ENCODE results near the gene HCST. TPM values are rescaled to one million over a fixed set of nuclear protein-coding genes. Genes with fewer than 3 reads are reported as not detected.

Gene HCST
- total RNA-seq, 4 donors from 2014 or later, result 8.3 TPM; not detected in 3

DNA sequence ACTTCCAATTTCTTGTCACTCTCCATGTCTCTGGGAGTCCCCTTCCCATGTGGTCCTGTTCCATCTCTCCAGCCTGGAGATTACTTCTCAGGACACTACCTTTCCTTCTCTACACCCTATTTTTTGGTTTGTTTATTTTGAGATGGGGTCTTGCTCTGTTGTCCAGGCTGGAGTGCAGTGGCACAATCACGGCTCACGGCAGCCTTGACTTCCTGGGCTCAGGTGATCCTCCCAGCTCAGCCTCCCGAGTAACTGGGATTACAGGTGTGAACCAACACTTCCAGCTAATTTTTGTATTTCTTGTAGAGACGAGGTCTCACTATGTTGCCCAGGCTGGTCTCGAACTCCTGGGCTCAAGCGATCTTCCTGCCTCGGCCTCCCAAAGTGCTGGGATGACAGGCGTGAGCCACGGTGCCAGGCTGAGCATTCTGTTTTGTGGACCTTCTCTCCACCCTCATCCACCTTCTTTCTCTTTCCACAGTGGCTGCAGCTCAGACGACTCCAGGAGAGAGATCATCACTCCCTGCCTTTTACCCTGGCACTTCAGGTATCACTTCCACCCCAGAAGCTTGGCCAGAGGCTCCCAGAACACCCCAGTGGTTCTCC is 644 bp downstream of the HCST start:
- peak overlapping the region; percentile 11 for H3K27ac ChIP-seq
- H3K9me3 ChIP-seq, result no peaks in the 10 kb centered on the region
- peaks cover 44% of the 10 kb centered on the region for H3K4me1 ChIP-seq
- no peak for TF ChIP-seq POLR2AphosphoS5 (IDR thresholded peaks at IDR 0.05)
- TF ChIP-seq, protein P1, sequence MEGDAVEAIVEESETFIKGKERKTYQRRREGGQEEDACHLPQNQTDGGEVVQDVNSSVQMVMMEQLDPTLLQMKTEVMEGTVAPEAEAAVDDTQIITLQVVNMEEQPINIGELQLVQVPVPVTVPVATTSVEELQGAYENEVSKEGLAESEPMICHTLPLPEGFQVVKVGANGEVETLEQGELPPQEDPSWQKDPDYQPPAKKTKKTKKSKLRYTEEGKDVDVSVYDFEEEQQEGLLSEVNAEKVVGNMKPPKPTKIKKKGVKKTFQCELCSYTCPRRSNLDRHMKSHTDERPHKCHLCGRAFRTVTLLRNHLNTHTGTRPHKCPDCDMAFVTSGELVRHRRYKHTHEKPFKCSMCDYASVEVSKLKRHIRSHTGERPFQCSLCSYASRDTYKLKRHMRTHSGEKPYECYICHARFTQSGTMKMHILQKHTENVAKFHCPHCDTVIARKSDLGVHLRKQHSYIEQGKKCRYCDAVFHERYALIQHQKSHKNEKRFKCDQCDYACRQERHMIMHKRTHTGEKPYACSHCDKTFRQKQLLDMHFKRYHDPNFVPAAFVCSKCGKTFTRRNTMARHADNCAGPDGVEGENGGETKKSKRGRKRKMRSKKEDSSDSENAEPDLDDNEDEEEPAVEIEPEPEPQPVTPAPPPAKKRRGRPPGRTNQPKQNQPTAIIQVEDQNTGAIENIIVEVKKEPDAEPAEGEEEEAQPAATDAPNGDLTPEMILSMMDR (IDR thresholded peaks at IDR 0.05), result no peak
- no peak for TF ChIP-seq POLR2A (IDR thresholded peaks at IDR 0.05)
- no peak for TF ChIP-seq EP300 (IDR thresholded peaks at IDR 0.05)
- DNase-seq (ENCODE audit: low spot score in 2 of 2), result no peak
- peak overlapping the region; percentile 21 for H3K4me3 ChIP-seq
- no peaks in the 10 kb centered on the region for H3K27me3 ChIP-seq
- WGBS, result 57% methylated on average over 9 of the region's 10 CpGs
- H3K36me3 ChIP-seq, result no peaks in the 10 kb centered on the region

DNA sequence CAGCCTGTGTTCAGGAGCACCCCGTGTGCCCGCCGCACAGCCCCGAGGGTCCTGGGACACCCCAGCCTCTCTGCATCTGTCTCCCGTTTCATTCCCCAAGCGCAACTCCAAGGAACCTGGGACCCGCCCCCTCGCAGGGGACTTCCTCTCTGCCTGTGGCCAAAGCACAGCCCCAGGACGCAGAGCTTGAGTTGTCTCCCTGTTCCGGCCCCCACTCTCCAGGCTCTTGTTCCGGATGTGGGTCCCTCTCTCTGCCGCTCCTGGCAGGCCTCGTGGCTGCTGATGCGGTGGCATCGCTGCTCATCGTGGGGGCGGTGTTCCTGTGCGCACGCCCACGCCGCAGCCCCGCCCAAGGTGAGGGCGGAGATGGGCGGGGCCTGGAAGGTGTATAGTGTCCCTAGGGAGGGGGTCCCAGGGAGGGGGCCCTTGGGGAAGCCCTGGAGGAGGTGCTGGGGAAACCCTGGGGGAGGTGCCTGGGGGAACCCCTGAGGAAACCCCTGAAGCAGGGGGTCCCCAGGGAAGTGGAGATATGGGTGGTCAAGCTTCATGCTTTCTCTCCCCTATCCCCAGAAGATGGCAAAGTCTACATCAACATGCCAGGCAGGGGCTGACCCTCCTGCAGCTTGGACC is 1.3 kb downstream of the HCST start:
- DNase-seq (ENCODE audit: low spot score in 2 of 2), result peak; percentile 87 to 88
- TF ChIP-seq POLR2A (IDR thresholded peaks at IDR 0.05), result no peak
- no peak for TF ChIP-seq POLR2AphosphoS5 (IDR thresholded peaks at IDR 0.05)
- TF ChIP-seq EP300 (IDR thresholded peaks at IDR 0.05), result no peak
- TF ChIP-seq, protein P1 (IDR thresholded peaks at IDR 0.05), result no peak
- 3% methylated on average over 15 of the region's 24 CpGs for WGBS
- H3K36me3 ChIP-seq, result no peaks in the 10 kb centered on the region
- H3K4me1 ChIP-seq, result peaks cover 37% of the 10 kb centered on the region
- H3K27ac ChIP-seq, result peak overlapping the region; percentile 11
- no peaks in the 10 kb centered on the region for H3K27me3 ChIP-seq
- H3K9me3 ChIP-seq, result no peaks in the 10 kb centered on the region
- H3K4me3 ChIP-seq, result peak overlapping the region; percentile 21

DNA sequence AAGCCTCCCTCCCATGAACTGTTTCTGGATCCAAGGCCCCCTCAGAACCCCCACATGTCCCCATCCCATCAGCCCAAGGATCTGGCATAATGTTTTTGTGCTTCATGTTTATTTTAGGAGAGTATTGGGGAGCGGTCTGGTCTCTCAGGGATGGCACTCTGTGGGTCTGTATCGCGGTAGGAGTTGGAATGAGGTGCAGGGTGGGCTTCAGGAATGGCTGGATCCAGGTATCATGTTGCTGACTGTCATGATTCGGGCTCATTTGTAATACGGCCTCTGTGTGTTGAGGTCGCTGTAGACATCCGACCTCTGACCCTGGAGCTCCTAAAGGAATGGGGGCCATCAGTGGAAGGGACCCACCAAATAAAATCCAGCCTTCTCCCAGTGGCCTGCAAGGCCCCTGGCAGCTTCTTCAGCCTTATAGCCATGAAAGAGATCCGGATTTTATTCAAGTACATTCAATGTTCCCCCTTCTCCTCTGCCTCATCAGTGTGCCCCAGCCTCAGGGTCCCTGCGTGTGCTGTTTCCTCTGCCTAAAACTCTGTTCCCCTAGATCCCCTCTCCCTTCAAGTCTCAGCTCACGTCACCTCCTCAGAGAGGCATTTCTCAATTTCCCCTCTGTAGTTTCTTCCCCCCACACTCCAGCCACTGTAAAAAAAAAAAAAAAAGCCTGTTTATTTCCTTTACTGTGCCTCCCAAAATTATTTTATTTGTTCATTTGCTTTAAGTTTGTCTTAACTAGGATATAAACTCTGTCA is 2.2 kb downstream of the HCST start:
- no peak for DNase-seq (ENCODE audit: low spot score in 2 of 2)
- no peaks in the 10 kb centered on the region for H3K36me3 ChIP-seq
- H3K4me1 ChIP-seq, result peaks cover 34% of the 10 kb centered on the region
- peak overlapping the region; percentile 8 for H3K27ac ChIP-seq
- H3K27me3 ChIP-seq, result no peaks in the 10 kb centered on the region
- no peak overlapping the region for H3K4me3 ChIP-seq
- H3K9me3 ChIP-seq, result no peaks in the 10 kb centered on the region
- 85% methylated on average over 10 of the region's 10 CpGs for WGBS
- no peak for TF ChIP-seq POLR2A (IDR thresholded peaks at IDR 0.05)
- TF ChIP-seq EP300 (IDR thresholded peaks at IDR 0.05), result no peak
- TF ChIP-seq, protein P1 (IDR thresholded peaks at IDR 0.05), result no peak
- TF ChIP-seq POLR2AphosphoS5 (IDR thresholded peaks at IDR 0.05), result no peak

DNA sequence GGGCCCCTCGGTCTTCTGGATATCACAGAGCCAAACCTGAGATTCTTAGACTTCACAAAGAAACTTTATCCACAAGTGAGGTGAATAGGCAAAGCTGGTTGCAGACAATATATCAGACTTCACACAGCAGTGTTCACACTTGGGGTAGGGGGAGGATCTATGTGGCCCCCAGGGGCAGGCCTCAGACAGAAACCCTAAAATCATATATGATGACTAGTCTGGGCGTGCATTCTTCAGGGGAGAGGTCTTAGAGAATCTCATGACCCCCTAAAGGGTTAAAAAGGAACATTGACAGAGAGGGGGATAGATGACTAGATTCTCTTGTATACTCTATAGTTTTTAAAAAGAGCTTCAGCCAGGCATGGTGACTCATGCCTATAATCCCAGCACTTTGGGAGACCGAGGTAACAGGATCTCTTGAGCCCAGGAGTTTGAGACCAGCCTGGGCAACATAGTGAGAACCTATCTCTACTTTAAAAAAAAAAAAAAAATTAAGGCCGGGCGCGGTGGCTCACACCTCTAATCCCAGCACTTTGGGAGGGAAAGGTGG is 2.9 kb downstream of the HCST start:
- DNase-seq (ENCODE audit: low spot score in 2 of 2), result no peak
- Histone ChIP-seq H3K9me3 (no peaks in the 10 kb centered on the region), H3K27ac (no peak overlapping the region), H3K4me3 (no peak overlapping the region), H3K27me3 (no peaks in the 10 kb centered on the region), H3K36me3 (no peaks in the 10 kb centered on the region), H3K4me1 (peaks cover 34% of the 10 kb centered on the region)
- no peak for TF ChIP-seq POLR2AphosphoS5 (IDR thresholded peaks at IDR 0.05)
- TF ChIP-seq EP300 (IDR thresholded peaks at IDR 0.05), result no peak
- TF ChIP-seq, protein P1 (IDR thresholded peaks at IDR 0.05), result no peak
- no peak for TF ChIP-seq POLR2A (IDR thresholded peaks at IDR 0.05)
- 72% methylated on average over 6 of the region's 6 CpGs for WGBS

DNA sequence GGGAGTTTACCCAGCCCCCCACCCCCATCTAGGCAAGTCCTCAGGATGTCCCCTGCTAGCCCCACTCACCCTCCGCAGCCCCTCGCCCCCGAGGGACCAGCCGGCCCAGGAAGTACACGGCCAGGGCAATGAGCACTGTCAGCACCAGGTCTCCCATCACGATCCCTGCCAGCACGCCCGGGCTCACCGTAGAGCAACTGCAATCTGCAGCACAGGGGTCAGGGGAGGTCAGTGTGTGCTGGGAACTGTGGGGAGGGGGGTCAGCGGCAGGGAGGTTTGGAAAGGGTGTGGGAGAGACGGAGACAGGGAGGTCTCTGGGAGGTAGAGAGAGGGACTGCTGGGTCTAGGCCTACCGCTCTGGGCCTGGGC is 5.0 kb downstream of the HCST start:
- TF ChIP-seq POLR2A (IDR thresholded peaks at IDR 0.05) (no peak), POLR2AphosphoS5 (IDR thresholded peaks at IDR 0.05) (no peak), EP300 (IDR thresholded peaks at IDR 0.05) (no peak)
- TF ChIP-seq, protein P1 (IDR thresholded peaks at IDR 0.05), result no peak
- WGBS, result 60% methylated on average over 11 of the region's 12 CpGs
- Histone ChIP-seq H3K36me3 (no peaks in the 10 kb centered on the region), H3K4me3 (peak overlapping the region; percentile 34), H3K4me1 (peaks cover 22% of the 10 kb centered on the region), H3K27me3 (no peaks in the 10 kb centered on the region), H3K27ac (peak overlapping the region; percentile 44), H3K9me3 (no peaks in the 10 kb centered on the region)
- DNase-seq (ENCODE audit: low spot score in 2 of 2), result no peak
